ENCODE results near the gene STX1B. TPM values are rescaled to one million over a fixed set of nuclear protein-coding genes. Genes with fewer than 3 reads are reported as not detected.
A peak's percentile ranks its signal among the peaks of the same experiment; 100 is the strongest.

STX1B gene
- total RNA-seq, 1 donor from 2014 or later: 0.40 TPM

- TF ChIP-seq CTCF (conservative IDR thresholded peaks at IDR 0.05; ENCODE audit: low read depth, low read length): no peak
- no peak overlapping the region for H3K4me3 ChIP-seq (ENCODE audit: low read depth, low read length)
- DNase-seq (ENCODE audit: low read depth): no peak
Observed at GRCh38 chr16:31001507-31002249, 8.8 kb downstream of the STX1B start.

- no peak for TF ChIP-seq CTCF (conservative IDR thresholded peaks at IDR 0.05; ENCODE audit: low read depth, low read length)
- H3K4me3 ChIP-seq (ENCODE audit: low read depth, low read length): no peak overlapping the region
- DNase-seq (ENCODE audit: low read depth): no peak
Observed at GRCh38 chr16:31000671-31001382, 9.6 kb downstream of the STX1B start.

GRCh38 chr16:30998852-30999761 lies 11.3 kb downstream of the STX1B start:
- TF ChIP-seq CTCF (conservative IDR thresholded peaks at IDR 0.05; ENCODE audit: low read depth, low read length): no peak
- no peak for DNase-seq (ENCODE audit: low read depth)
- no peak overlapping the region for H3K4me3 ChIP-seq (ENCODE audit: low read depth, low read length)

- TF ChIP-seq CTCF (conservative IDR thresholded peaks at IDR 0.05; ENCODE audit: low read depth, low read length): no peak
- H3K4me3 ChIP-seq (ENCODE audit: low read depth, low read length): peak overlapping the region; percentile 72
- peak; percentile 69 for DNase-seq (ENCODE audit: low read depth)
Observed at GRCh38 chr16:30997725-30998711, 12.4 kb downstream of the STX1B start.

GRCh38 chr16:30996985-30997724 lies 13.3 kb downstream of the STX1B start:
- peak overlapping the region; percentile 72 for H3K4me3 ChIP-seq (ENCODE audit: low read depth, low read length)
- no peak for DNase-seq (ENCODE audit: low read depth)
- no peak for TF ChIP-seq CTCF (conservative IDR thresholded peaks at IDR 0.05; ENCODE audit: low read depth, low read length)

Measured in epithelial cell of proximal tubule (primary cell).